H1 (cell line): ENCODE data around the gene TMEM30A.

Source experiments
- CBX8 ChIP-seq: fragments of 300-800, 300-1000 bp; sonication (generic); IDR thresholded peaks from 2 replicates; pipeline ENCODE4 v1.7.1; 2016; ENCODE audit warnings: low read depth, low read length, borderline replicate concordance
- GTF2F1 ChIP-seq: IDR thresholded peaks from 2 replicates; pipeline ENCODE4 v1.6.1; 2012; ENCODE audit warnings: low read depth, low read length, improper control_type of control experiment, borderline replicate concordance
- HDAC2 ChIP-seq, 2 experiments: fragments of 300-600 bp in 1 of 2; sonication (generic) in 1 of 2; IDR thresholded peaks; 2 replicates each; pipeline ENCODE4 v1.6.1; 2011 to 2012; ENCODE audit warnings: low read depth in 2 of 2, low read length in 2 of 2, mild to moderate bottlenecking in 2 of 2, moderate library complexity in 2 of 2, borderline replicate concordance in 1 of 2, inconsistent platforms in 1 of 2
- NRF1 ChIP-seq: IDR thresholded peaks from 2 replicates; pipeline ENCODE4 v1.6.1; 2011; ENCODE audit warnings: mild to moderate bottlenecking, low read depth, low read length, improper control_type of control experiment
- YY1 ChIP-seq: IDR thresholded peaks from 2 replicates; pipeline ENCODE4 v1.6.1; 2011; ENCODE audit warnings: low read depth, mild to moderate bottlenecking, low read length
- TF ChIP-seq, protein P1 (sequence below), 3 experiments: IDR thresholded peaks; 1 replicate in 2 of 3; 2 replicates in 1 of 3; pipeline versions ENCODE4 v1.5.1 to v1.6.1; 2011; ENCODE audit warnings: low read length in 3 of 3, mild to moderate bottlenecking in 3 of 3, inconsistent platforms in 2 of 3, low read depth in 1 of 3, moderate library complexity in 1 of 3; ENCODE audit not compliant: insufficient read depth in 1 of 3; ENCODE audit errors: control extremely low read depth in 1 of 3
- TF ChIP-seq, protein P2 (sequence below): IDR thresholded peaks from 2 replicates; pipeline ENCODE4 v1.6.1; 2011; ENCODE audit warnings: low read depth, mild to moderate bottlenecking, low read length; ENCODE audit not compliant: insufficient read depth

DNA sequence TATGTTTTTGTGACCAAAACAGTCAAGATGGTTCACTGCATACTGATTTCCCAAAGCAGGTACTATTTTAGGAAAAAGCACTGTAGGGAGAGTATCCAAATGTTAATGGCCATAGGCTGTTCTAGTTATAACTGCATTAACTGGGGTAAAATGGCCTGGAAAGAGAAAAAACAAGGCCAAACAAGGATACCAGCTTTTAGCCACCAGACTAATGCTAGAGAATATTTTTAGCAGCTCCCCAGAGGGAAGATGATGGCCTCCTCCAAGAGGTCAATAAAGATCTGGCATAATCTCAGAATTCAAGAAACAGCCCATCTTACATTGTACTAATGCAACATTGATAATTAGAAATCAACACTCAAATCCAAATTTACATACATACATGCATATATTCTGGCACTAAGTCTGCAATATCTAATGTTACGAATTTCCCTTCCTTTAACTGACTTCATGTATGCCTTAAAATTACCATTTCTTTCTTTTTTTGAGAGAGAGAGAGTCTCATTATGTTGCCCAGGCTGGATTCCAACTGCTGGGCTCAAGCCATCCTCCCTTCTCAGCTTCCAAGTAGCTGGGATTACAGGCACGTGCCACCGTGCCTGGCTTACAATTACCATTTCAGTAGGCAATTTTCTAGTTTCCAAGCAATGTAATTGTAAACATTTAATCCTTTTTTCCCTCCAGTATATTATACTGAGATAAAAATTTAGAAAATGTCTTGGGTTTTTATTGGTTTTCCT lies 50.3 kb downstream of the TMEM30A start:
- TF ChIP-seq YY1, result no peak
- no peak for TF ChIP-seq NRF1
- TF ChIP-seq, protein P1, sequence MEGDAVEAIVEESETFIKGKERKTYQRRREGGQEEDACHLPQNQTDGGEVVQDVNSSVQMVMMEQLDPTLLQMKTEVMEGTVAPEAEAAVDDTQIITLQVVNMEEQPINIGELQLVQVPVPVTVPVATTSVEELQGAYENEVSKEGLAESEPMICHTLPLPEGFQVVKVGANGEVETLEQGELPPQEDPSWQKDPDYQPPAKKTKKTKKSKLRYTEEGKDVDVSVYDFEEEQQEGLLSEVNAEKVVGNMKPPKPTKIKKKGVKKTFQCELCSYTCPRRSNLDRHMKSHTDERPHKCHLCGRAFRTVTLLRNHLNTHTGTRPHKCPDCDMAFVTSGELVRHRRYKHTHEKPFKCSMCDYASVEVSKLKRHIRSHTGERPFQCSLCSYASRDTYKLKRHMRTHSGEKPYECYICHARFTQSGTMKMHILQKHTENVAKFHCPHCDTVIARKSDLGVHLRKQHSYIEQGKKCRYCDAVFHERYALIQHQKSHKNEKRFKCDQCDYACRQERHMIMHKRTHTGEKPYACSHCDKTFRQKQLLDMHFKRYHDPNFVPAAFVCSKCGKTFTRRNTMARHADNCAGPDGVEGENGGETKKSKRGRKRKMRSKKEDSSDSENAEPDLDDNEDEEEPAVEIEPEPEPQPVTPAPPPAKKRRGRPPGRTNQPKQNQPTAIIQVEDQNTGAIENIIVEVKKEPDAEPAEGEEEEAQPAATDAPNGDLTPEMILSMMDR (IDR thresholded peaks at IDR 0.05; ENCODE audit: control extremely low read depth in 1 of 3, insufficient read depth in 1 of 3, low read depth in 1 of 3, low read length in 3 of 3), result no peak
- no peak for TF ChIP-seq CBX8
- TF ChIP-seq, protein P2, sequence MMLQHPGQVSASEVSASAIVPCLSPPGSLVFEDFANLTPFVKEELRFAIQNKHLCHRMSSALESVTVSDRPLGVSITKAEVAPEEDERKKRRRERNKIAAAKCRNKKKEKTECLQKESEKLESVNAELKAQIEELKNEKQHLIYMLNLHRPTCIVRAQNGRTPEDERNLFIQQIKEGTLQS, result no peak
- no peak for TF ChIP-seq HDAC2 (IDR thresholded peaks at IDR 0.05; ENCODE audit: borderline replicate concordance in 1 of 2, low read depth in 2 of 2, low read length in 2 of 2)
- TF ChIP-seq GTF2F1, result no peak
